HL-60 (cell line): ENCODE measurements around the gene KDM6A.
"Not testable (repeated sequence)": the region's sequence is repeated elsewhere in the genome, so short reads cannot be mapped to it uniquely, and the experiment has no call there.

Experiments used
- DNase-seq, 2 experiments: peaks; one replicate each; pipeline ENCODE4 v3.0.0-alpha.2; 2010 to 2020; ENCODE audit warnings: low read depth in 1 of 2, low spot score in 1 of 2
- H3K27ac ChIP-seq: fragments of 250-450 bp; sonication (Bioruptor Pico); replicated peaks from 2 replicates; pipeline ENCODE4 v1.5.1; 2020; ENCODE audit warnings: mild to moderate bottlenecking, moderate library complexity
- H3K27me3 ChIP-seq: fragments of 250-450 bp; sonication (Bioruptor Pico); 2 replicates; pipeline ENCODE4 v1.5.1; 2021; ENCODE audit warnings: mild to moderate bottlenecking, moderate library complexity; ENCODE audit not compliant: insufficient read depth, poor library complexity, severe bottlenecking
- H3K4me3 ChIP-seq: replicated peaks from 2 replicates; pipeline ENCODE4 v1.5.1; 2011; ENCODE audit warnings: mild to moderate bottlenecking, control low read depth, low read length; ENCODE audit not compliant: insufficient read depth
- GABPA ChIP-seq: IDR thresholded peaks from 2 replicates; pipeline ENCODE4 v1.6.1; 2012; ENCODE audit warnings: low read depth
- POLR2AphosphoS5 ChIP-seq: IDR thresholded peaks from 2 replicates; pipeline ENCODE4 v1.6.1; 2012; ENCODE audit warnings: low read depth
- SPI1 ChIP-seq: IDR thresholded peaks from 2 replicates; pipeline ENCODE4 v1.6.1; 2012; ENCODE audit warnings: low read depth, mild to moderate bottlenecking, borderline replicate concordance
- TF ChIP-seq, protein P1 (sequence below): IDR thresholded peaks from 2 replicates; pipeline ENCODE4 v1.6.1; 2012; ENCODE audit warnings: low read depth; ENCODE audit not compliant: insufficient replicate concordance
- TF ChIP-seq, protein P2 (sequence below): IDR thresholded peaks from one replicate; pipeline ENCODE4 v1.5.1; 2011; ENCODE audit warnings: low read length, control low read depth, inconsistent platforms; ENCODE audit not compliant: insufficient read depth

The KDM6A gene

DNA sequence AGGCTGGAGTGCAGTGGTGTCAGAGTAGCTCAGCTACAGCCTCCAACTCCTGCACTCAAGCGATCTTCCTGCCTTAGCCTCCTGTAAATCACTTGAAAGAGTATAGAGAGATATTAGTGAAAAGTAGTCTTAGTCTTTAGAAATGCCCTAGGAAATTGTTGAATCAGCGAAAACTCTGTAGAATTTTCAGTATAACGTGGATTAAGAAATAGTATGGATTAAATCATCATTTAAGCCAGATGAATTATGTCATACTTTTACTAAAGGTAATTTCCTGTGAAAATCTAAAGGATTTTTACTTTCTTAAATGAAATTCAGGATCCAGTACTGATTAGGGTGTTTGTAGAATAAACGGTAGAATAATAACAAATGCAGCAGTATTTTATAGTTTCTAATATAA, 163.2 kb downstream of the KDM6A start:
- no peak overlapping the region for H3K27ac ChIP-seq
- DNase-seq, result no peak
- TF ChIP-seq, protein P1, sequence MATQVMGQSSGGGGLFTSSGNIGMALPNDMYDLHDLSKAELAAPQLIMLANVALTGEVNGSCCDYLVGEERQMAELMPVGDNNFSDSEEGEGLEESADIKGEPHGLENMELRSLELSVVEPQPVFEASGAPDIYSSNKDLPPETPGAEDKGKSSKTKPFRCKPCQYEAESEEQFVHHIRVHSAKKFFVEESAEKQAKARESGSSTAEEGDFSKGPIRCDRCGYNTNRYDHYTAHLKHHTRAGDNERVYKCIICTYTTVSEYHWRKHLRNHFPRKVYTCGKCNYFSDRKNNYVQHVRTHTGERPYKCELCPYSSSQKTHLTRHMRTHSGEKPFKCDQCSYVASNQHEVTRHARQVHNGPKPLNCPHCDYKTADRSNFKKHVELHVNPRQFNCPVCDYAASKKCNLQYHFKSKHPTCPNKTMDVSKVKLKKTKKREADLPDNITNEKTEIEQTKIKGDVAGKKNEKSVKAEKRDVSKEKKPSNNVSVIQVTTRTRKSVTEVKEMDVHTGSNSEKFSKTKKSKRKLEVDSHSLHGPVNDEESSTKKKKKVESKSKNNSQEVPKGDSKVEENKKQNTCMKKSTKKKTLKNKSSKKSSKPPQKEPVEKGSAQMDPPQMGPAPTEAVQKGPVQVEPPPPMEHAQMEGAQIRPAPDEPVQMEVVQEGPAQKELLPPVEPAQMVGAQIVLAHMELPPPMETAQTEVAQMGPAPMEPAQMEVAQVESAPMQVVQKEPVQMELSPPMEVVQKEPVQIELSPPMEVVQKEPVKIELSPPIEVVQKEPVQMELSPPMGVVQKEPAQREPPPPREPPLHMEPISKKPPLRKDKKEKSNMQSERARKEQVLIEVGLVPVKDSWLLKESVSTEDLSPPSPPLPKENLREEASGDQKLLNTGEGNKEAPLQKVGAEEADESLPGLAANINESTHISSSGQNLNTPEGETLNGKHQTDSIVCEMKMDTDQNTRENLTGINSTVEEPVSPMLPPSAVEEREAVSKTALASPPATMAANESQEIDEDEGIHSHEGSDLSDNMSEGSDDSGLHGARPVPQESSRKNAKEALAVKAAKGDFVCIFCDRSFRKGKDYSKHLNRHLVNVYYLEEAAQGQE, result no peak
- H3K27me3 ChIP-seq, result no peaks in the 10 kb centered on the region
- no peak overlapping the region for H3K4me3 ChIP-seq

DNA sequence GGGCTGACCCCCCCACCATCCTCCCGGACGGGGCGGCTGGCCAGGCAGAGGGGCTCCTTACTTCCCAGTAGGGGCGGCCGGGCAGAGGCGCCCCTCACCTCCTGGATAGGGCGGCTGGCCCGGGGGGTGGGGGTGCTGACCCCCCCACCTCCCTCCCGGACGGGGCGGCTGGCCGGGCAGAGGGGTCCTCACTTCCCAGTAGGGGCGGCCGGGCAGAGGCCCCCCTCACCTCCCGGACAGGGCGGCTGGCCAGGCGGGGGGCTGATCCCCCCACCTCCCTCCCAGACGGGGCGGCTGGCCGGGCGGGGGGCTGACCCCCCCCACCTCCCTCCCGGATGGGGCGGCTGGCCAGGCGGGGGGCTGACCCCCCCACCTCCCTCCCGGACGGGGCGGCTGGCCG, 167.1 kb downstream of the KDM6A start:
- H3K27me3 ChIP-seq, DNase-seq, H3K4me3 ChIP-seq, H3K27ac ChIP-seq: not testable (repeated sequence)

DNA sequence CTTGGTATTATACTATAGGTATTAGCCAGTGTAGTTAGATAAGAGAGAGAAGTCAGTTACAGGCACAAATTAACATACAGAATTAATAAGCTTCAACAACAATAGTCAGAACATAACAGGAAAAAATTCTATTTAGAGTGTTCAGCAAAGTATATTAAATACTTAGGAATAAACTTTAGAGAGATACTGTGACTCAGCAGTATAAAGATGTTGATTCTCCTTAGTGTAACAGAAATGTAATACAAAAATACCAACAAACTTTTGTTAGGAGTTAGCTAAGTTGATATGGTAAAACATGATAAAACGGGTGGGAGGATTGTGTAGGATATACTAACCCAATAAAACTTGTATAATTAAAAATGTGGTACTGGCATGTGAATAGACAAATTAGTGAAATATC, 173.4 kb downstream of the KDM6A start:
- TF ChIP-seq, protein P2, sequence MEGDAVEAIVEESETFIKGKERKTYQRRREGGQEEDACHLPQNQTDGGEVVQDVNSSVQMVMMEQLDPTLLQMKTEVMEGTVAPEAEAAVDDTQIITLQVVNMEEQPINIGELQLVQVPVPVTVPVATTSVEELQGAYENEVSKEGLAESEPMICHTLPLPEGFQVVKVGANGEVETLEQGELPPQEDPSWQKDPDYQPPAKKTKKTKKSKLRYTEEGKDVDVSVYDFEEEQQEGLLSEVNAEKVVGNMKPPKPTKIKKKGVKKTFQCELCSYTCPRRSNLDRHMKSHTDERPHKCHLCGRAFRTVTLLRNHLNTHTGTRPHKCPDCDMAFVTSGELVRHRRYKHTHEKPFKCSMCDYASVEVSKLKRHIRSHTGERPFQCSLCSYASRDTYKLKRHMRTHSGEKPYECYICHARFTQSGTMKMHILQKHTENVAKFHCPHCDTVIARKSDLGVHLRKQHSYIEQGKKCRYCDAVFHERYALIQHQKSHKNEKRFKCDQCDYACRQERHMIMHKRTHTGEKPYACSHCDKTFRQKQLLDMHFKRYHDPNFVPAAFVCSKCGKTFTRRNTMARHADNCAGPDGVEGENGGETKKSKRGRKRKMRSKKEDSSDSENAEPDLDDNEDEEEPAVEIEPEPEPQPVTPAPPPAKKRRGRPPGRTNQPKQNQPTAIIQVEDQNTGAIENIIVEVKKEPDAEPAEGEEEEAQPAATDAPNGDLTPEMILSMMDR, result no peak
- TF ChIP-seq SPI1, result no peak
- no peak for TF ChIP-seq GABPA
- TF ChIP-seq, protein P1, result no peak
- TF ChIP-seq POLR2AphosphoS5, result no peak
- Histone ChIP-seq H3K27ac (no peak overlapping the region), H3K27me3 (no peaks in the 10 kb centered on the region), H3K4me3 (no peak overlapping the region)
- DNase-seq, result no peak

DNA sequence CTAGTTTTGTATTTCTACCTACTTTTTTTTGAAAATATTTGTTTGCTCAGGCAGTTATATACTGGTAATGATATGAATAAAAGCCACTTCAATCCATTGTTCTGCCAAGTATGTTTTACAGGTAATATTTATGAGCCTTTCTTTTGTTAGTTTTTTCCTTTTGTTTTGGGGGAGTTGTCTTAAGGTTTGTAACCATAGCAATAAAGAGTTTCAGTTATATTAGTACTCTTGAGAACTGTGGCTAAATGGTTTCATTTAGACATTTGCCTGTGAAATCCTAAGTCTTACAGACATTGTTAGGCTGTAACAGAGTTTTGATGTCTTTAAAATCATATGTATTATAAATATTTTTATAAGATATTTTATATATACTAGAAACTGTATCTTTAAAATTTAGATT, 177.6 kb downstream of the KDM6A start:
- Histone ChIP-seq H3K27ac (no peak overlapping the region), H3K27me3 (no peaks in the 10 kb centered on the region), H3K4me3 (no peak overlapping the region)
- TF ChIP-seq, protein P2, result no peak
- TF ChIP-seq SPI1 (no peak), GABPA (no peak), POLR2AphosphoS5 (no peak)
- DNase-seq, result no peak

DNA sequence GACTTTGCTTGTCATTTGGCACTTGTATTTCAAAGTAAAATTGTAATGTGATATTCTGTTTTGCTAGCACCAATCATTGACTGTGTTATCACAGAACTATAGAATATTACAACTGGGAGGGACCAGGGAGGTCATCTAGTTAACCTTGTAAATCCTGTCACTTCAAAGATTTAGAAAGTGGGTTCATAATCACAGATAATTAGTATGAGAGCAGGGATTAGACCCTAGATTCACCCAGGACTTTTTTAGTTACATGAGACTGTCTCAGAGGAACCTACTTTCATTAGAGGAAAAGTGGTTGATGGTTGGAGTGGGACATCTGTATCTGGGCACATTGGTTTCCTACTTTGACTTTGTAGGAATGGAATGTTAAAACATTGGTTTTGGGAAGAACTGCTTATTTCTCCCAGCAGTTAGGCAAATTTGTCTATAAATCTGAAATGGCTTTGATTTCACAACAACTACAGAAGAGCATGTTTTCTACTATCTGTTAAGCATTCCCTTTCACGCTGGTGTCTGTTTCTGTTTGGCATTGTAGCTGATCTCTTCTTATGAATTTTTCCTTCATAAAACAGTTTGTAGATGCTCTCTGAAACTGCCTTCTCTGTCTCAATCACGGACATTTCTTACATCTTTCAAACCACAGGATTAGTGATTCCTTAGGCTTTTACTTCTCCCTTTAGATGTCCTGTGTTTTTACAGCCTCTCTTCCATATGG, 183.6 kb downstream of the KDM6A start:
- H3K4me3 ChIP-seq, result no peak overlapping the region
- no peak for DNase-seq
- H3K27ac ChIP-seq, result no peak overlapping the region
- TF ChIP-seq GABPA, result no peak
- no peak for TF ChIP-seq POLR2AphosphoS5
- TF ChIP-seq, protein P2, result no peak
- TF ChIP-seq, protein P1, result no peak
- no peak for TF ChIP-seq SPI1
- no peaks in the 10 kb centered on the region for H3K27me3 ChIP-seq

DNA sequence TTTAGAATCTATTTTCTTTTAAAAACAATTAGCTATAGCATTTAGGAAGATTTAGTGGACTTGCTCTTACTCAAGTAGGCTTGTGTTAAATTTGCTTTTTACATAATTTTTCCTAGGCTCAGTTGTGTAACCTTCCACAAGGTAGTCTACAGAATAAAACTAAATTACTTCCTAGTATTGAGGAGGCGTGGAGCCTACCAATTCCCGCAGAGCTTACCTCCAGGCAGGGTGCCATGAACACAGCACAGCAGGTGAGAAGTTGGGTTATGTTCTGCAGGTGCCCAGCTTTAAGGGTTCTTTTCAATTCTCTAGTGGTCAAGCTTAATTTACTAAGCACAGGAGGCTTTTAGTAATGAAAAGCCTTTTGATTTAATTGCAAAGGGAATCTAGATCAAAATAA, 186.9 kb downstream of the KDM6A start:
- DNase-seq, H3K4me3 ChIP-seq, H3K27ac ChIP-seq, H3K27me3 ChIP-seq: not testable (repeated sequence)
